Eye (tissue), 1 donor: ENCODE results near the gene MAN1A2.
"Not testable (repeated sequence)": the region's sequence is repeated elsewhere in the genome, so short reads cannot be mapped to it uniquely, and the experiment has no call there.

Source experiments
- DNase-seq: peaks from one replicate; pipeline ENCODE4 v3.0.0-alpha.2; 2015

MAN1A2 gene

DNA sequence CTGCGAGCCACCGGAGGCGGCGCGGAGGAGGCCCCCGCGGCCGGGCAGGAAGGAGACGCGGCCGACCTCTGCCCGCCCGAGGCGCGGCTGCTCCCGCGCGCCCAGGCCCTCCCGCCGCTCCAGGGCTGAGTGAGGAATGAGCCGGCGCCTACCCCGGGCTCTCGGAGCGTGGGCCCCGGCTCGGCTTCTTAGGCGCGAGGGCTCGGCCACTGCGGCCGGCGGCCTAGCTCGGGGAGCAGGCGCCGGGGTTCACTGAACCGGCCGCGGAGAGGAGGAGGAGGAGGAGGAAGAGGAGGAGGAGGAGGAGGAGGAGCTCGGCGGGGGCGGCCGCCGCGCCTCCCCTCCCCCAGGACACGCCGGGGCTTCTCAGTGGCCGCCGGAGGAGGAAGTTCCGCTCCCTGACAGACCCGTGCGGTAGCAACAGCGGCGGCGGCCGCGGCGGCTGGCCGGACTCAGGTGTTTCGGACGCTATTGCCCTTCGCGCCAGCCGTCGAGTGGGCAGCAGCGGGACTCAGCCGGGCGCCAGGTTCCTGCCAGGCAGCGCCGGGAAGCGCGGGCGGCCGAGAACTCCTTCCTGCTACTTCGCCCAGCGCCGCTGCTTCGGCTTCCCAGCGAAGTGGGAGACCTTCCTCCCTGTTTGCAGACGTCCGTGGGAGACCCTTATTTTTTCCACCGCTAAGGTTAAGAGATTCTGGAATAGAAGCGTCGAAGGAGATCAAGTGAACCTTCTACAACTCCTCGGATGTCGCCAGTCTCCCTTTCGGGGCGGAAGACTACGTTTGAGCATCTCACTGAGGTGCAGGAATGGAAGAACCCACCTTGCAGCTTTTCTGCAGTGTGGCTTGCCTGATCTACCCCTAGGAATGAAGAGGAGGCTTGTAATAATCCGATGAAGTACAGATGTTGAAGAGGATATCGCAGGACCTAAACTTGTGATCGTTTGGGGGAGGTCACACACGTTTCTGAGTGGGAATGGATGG, at the start of gene MAN1A2:
TSS of gene MAN1A2 (plus strand) at position 404 of the 980 bp plus-strand sequence. CDS start 735 bp downstream, outside the sequence.
- DNase-seq, result peak; percentile 87

DNA sequence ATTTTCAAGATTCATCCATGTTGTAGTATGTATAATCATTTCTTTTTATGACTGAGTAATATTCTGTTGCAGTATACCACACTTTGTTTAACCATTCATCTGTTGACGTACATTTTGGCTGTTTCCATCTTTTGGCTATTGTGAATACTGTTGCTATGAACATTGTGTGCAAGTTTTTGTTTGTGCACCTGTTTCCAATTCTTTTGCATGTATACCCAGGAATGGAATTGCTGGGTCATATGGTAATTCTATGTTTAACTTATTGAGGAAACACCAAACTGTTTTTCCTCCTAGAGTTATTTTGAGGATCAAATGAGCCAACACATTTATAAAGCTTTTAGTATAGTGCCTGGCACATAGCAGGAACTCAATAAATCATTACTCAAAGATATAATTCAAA, 49.2 kb upstream of the MAN1A2 start:
- DNase-seq, result no peak

DNA sequence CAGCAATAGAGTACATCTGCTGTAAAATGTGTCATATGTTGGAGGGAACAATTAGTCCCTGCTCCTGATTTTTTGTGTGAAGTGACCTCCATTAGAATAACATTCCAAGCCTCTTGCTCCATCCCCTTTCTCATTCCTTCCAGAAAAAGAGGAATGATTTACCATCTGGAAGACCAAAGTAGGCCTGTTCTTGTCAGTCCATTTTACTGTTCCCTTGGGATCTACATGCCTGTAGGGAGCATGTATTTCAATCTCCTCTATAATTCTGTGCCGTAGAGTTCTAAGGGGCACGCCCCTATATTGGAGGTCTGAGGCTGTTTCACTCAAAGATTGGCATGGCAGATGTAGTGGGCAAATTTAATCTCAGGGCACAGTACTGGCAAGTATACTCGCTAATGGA, 48.8 kb upstream of the MAN1A2 start:
- DNase-seq, result no peak

DNA sequence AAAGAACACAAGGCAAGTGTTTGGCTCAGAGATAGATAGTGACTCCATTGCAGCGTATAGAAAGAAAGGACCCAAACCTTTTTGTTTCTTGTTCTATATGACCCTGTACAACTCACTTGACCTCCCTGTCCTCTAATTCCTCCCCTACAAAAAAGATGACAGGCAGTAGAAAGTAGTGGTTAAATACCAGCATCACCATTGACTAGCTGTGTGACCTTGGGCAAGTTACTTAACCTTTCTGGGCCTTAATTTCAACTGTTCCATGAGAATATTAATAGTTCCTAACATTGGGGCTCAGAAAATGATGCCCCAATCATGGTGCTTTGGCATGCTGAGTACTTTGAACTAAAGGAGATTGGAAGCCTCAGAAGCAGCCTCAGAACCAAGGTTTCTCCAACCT, 46.7 kb upstream of the MAN1A2 start:
- DNase-seq, result no peak

DNA sequence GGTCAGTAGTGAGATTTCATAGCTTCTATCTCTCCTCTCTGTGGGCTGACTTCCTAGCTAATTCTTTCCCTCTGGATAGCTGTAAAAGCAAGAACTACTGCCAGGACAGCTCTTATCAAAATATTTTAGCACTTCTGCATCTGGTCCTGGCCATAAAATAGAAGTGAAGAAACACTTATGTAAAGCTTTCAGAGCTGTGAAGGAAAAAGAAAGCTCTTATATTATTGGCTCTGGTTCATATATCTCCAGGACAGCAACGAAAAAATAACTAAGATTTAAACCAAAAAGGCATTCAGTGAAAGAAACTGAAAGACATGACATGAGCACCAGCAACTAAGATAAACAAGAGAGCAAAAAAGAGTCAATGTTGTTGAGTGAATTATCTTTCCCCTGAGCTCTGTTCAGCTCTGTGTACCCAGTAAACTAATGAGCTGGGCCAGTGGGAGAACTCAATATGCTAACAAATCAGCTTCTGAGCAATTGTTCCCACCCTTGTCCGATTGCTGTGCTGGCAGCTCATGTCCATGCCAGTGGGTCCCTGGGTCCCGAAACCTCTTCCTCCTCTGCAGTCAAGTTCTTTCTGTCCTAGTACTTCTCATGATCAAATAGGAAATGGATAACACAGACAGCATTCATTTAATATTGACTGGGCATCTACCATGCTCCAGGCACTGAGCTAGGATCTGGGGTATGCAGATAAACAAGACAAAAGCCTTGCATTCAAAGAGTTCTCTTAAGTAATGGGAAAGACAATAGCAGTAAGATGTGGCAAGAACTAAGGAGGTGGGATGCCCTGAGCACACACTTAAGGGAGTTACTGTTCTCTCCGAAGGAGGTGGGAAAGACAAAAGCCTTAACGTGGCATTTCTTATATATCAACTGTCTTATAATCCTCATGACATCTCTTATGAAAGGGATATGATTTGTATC, 45.3 kb upstream of the MAN1A2 start:
- peak; percentile 30 for DNase-seq

DNA sequence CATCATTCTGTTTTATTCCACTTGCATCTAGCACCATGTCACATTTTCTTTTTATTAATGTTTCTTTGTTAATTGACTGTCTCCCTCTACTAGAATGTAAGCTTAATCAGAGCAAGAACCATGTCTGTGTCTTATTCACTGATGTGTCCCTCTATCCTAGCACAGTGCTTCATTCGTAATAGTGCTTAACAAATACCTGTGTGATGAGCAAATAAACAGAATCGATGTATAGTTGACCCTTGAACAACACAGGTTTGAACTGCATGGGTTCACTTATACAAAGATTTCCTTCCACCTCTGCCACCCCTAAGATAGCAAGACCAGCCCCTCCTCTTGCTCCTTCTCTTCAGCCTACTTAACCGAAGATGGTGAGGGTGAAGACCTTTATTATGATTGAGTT, 42.9 kb upstream of the MAN1A2 start:
- DNase-seq, result no peak

DNA sequence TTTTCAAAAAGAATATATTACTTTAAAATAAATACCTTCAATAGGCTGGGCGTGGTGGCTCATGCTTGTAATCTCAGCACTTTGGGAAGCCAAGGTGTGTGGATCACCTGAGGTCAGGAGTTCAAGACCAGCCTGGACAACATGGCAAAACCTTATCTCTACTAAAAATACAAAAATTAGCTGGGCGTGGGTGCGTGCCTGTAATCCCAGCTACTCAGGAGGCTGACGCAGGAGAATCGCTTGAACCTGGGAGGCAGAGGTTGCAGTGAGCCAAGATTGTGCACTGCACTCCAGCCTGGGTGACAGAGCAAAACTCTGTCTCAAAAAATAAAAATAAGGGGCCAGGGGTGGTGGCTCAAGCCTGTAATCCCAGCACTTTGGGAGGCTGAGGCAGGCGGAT, 41.2 kb upstream of the MAN1A2 start:
- not testable (repeated sequence) for DNase-seq

DNA sequence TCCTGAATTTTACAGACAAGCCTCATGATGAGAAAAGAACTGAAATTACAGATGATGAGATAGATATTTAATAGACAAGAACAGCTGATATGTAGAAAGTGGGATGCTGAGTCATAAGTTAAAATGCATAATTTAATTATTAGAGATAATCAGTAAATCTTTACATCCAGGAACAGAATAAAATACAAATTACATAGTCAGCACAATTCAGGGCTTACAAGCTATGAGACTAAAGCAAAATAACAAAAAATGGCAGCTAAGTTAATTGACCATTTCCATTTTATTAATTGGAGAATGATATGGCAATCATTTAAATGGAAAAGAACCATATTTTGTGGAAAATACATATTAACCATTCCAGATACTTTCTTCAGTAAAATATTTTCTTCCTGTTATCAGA, 40.2 kb upstream of the MAN1A2 start:
- no peak for DNase-seq

DNA sequence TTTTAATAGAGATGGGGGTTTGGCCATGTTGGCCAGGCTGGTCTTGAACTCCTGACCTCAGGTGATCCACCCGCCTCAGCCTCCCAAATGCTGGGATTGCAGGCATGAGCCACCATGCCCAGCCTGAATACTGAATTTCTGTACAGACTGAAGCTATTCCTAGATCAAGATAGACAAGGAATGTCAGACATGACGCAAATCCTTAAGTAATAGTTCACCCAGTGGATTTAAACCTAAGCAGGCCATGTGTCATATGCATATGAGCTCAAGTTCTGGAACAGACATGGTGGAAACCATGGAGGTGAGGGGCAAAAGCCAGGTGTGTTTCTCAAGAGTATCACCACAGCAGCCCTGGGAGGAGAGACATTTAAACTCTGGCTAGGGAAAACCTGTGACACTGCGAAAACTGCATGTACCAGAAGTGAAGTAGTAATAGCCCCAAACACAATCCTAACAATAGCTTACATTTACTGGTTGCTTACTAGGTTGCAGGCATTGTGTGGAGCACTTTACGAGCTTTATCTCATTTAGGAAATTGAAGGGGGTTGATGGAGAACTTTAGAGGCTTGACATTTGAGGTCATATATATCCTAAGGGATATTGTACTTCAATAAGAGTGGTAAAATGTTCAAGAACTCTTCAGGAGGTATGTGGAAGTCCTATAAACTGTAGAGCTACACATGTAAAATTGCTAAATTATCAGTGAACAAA, 31.7 kb upstream of the MAN1A2 start:
- DNase-seq, result no peak

DNA sequence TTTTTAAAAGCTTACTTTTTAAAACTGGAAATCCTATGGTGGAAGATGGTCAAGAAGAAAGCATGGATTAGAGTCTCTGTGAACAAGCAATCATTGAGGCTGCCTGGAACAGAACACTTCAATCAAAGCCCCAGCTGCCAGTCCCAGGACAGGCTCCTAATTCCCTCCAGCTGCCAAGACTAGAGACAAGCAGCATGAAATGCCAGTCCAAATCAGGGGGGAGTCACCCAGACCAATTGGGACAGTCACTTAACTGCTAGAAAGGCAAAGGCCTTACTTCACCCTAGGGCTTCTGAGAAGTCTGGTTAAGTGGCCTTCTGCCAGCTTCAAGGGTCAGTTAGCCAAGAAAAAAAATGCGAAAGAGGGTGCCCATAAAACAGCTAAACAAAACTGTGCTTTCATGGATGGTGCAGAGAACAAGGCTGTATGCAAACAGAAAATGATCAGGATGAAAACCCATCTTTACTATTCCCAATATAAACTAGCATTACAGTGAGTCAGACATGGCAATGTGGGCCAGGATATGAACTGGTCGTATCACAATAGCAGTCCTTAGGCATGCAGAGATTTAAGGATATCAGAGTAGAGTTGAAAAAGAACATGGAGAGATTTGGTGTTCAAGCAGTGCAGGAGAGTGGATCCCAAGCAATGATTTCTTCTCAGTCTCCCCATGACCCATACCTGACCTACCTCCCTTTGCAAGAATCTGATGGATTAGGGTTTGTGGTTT, 31.0 kb upstream of the MAN1A2 start:
- DNase-seq, result no peak

DNA sequence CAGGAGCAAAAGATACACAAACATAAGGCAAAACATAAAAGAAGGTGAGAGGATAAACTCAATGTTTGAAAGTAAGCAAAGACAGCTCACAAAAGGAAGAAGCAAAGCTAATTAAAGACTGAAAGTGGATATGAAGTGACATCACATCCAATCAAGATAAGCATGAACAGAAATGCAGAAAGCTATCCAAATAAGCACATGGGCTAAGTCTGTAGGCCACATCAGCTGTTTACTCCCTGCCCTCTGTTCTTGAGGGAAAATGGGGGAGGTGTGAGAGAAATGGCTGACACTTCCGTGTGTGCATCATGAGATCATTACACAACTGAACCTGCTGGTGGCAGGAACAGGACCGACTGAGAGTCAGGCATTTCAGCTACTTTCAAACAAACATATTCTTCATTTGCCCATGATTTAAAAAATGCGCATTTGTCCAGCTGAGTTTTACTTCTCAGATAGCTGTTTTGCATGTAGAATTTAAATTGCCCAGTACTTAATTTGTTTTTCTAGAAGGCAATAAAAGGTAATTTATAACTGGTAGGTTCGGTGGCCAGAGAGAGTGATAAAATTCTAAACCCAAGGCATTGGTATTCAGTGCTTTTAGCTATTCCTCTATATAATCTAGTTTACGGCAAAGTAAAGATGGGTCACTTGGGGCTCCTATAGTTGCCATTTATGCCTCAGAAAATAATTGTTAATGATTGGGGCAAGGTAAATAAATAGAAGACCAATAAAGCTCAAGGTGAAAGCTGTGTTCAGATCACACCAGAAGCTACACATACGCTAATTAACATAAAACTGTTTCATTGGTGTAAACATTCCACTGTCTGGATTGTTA, 27.2 kb upstream of the MAN1A2 start:
- peak; percentile 59 for DNase-seq

DNA sequence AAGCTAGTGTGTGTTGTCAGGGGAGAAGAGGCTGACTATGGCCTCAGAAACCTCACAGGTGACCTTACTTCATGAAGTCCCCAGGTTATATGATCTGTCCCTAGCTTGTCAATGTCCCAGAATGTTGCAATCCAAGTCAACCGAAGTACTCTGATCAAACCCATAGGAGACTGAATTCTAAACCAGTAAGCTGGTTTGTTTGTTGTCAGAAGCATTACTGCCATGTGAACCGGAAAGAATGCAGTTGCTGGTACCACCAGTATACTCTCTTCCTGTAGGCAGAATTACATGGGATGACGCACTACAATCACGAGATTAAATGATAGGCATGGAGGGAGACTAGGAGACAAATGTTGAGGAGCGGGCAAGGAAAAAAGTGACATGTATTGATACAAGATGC, 26.1 kb upstream of the MAN1A2 start:
- no peak for DNase-seq

DNA sequence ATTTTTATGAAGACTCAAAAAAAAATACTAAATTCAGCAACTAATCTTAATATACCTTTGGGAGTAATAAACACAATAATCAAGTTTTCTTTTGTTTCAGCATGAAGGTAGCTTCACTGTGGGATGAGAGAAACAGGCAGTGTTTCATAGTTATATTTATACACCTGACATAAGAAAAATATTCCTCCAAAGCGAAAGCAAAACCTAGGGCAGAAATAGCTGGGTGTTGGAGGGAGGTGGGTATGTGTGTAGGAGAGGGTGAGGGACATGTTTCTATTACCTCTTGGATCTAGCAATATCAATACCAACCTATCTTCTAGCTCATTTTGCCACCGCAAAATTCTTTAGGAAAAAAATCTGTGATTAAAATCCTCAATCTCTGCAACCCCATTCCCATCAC, 24.9 kb upstream of the MAN1A2 start:
- no peak for DNase-seq

DNA sequence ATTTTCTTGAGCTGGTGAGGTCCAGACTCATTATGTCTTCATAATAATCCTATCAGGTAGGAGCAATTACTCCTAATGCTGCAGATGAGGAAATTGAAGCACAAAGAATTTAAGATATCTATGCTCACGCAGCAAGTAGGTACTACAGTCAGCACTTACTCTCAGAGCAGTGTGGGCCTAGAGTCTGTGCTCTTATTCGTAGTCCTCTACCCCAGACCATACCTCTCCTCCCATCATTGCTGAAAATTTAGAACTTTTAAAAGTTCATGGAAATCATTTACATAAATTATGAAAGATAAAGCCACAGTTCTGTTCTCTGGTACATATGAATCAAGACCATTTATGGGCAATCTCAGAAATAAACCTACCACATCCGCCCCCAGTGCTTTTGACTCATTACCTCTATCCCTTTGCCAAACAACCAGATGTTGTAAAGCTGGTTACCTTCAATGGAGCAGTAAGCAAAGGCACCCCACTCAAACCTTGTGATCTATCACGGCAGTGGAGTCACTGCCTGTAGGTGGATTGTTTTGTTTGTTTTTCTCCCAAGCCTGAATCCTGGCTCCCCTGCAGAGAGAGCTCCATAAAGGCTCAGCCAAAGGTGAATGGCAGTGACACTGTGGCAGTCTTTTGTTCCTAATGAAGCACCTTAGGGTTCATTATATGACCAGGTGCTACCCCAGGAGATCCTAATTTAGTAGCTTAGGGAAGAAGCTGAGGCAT, 20.9 kb upstream of the MAN1A2 start:
- DNase-seq, result no peak

DNA sequence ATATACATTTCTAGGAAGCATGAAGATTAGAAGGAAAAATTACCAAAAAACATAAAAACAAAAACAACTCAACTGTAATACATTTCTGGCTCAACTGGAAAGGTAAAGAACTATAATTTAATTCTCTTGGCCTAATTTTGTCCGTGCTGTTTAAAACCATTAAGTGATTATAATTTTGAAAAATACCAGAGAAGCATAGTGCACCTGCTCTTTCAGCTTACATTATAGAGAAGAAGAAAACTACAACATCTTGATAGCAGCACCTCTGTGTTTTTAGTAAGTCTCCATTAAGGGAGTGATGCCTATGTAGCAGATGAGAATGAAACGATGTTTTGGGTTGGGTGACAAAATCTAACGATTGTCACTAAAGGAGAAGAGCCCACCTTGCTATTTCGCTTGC, 19.3 kb upstream of the MAN1A2 start:
- no peak for DNase-seq

DNA sequence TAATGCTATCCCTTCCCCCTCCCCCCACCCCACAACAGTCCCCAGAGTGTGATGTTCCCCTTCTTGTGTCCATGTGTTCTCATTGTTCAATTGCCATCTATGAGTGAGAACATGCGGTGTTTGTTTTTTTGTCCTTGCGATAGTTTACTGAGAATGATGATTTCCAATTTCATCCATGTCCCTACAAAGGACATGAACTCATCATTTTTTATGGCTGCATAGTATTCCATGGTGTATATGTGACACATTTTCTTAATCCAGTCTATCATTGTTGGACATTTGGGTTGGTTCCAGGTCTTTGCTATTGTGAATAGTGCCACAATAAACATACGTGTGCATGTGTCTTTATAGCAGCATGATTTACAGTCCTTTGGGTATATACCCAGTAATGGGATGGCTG, 14.6 kb upstream of the MAN1A2 start:
- not testable (repeated sequence) for DNase-seq

DNA sequence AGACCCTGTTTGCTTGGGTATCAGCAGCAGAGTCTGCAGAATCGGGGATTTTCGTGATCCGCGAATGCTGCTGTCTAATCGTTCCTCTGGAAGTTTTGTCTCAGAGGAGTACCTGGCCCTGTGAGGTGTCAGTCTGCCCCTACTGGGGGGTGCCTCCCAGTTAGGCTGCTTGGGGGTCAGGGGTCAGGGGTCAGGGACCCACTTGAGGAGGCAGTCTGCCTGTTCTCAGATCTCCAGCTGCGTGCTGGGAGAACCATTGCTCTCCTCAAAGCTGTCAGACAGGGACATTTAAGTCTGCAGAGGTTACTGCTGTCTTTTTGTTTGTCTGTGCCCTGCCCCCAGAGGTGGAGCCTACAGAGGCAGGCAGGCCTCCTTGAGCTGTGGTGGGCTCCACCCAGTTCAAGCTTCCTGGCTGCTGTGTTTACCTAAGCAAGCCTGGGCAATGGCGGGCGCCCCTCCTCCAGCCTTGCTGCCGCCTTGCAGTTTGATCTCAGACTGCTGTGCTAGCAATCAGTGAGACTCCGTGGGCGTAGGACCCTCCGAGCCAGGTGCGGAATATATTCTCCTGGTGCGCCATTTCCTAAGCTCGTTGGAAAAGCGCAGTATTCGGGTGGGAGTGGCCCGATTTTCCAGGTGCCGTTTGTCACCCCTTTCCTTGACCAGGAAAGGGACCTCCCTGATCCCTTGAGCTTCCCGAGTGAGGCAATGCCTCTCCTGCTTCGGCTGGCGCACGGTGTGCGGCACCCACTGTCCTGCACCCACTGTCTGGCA, 9.2 kb upstream of the MAN1A2 start:
- DNase-seq, result not testable (repeated sequence)

DNA sequence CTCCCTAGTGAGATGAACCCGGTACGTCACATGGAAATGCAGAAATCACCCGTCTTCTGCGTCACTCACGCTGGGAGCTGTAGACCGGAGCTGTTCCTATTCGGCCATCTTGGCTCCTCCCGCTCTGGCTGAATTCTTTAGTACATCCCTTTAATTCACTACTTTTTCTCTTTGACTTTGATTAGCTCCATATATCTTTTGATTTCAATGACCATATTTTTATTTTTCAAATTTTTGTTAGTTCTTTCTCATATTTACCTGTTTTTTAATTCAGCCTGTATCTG, 8.7 kb upstream of the MAN1A2 start:
- DNase-seq, result not testable (repeated sequence)

DNA sequence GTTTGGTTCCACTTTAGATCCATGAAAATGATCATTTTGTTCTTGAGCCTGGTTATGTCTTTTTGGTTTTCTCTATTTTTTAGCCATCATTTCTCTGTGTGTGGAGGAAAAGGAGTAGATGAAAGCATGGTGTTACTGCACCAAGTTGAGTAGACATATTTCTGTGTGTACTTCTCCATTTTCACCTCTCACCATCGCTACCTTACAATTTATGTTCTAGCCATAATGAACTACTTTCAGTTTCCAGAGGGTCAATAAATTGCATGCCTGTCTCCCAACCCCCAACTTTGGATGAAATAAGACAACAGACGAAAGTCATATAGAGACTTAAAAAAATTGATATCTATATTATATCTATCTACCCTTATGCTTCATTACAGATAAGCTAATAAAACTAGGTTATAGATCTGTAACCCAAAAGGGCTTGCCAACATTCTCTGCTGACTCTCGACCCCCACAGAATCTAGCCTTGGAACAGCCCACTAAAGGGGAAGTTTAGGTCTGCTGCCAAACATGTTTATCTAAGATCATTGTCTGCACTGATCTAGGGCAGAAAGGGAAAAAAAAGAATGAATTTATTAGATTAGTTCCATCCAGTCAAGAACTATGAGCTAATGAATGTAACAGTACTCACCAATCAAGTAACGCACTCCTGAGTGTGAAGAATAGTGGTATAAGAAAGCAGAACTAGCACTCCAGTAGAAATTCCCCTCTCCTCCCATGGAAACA, 7.5 kb upstream of the MAN1A2 start:
- no peak for DNase-seq
